GM23338 (cell line): ENCODE measurements around the gene APAF1. TPM values are rescaled to one million over a fixed set of nuclear protein-coding genes. Genes with fewer than 3 reads are reported as not detected.

ENCODE experiments used
- ATAC-seq: fragments of 200-7000 bp; cut with Tn5 transposase; 3 replicates; pipeline ENCODE4 v1.9.1; 2020
- DNase-seq: peaks from one replicate; pipeline ENCODE4 v3.0.0-alpha.2; 2015; ENCODE audit warnings: low spot score
- H2AFZ ChIP-seq: fragments of 200-600 bp; sonication (generic); 2 replicates; pipeline ENCODE4 v1.8.0; 2016; ENCODE audit warnings: antibody characterized with exemption, mild to moderate bottlenecking, moderate library complexity
- H3F3A ChIP-seq: fragments of 200-600 bp; sonication (generic); replicated peaks from 2 replicates; pipeline ENCODE4 v1.8.0; 2017; ENCODE audit warnings: antibody characterized with exemption, mixed run types, low read depth
- H3K27ac ChIP-seq: fragments of 200-600 bp; sonication (generic); 2 replicates; pipeline ENCODE4 v1.6.1; 2016; ENCODE audit warnings: low read depth
- H3K27me3 ChIP-seq: fragments of 200-600 bp; sonication (generic); 2 replicates; pipeline ENCODE4 v1.8.0; 2016; ENCODE audit warnings: mild to moderate bottlenecking, mixed run types, moderate library complexity; ENCODE audit not compliant: insufficient read depth
- H3K36me3 ChIP-seq: fragments of 200-600 bp; sonication (generic); 2 replicates; pipeline ENCODE4 v1.8.0; 2016; ENCODE audit warnings: mild to moderate bottlenecking; ENCODE audit not compliant: insufficient read depth
- H3K4me1 ChIP-seq: fragments of 200-600 bp; sonication (generic); 2 replicates; pipeline ENCODE4 v1.8.0; 2016; ENCODE audit warnings: mild to moderate bottlenecking, moderate library complexity; ENCODE audit not compliant: insufficient read depth
- H3K4me2 ChIP-seq: fragments of 200-600 bp; sonication (generic); 2 replicates; pipeline ENCODE4 v1.7.1; 2017; ENCODE audit warnings: mixed run types
- H3K4me3 ChIP-seq: fragments of 200-600 bp; sonication (generic); 2 replicates; pipeline ENCODE4 v1.6.1; 2016; ENCODE audit warnings: mixed run types
- H3K79me2 ChIP-seq: fragments of 200-600 bp; sonication (generic); replicated peaks from 2 replicates; pipeline ENCODE4 v1.8.0; 2017; ENCODE audit warnings: mild to moderate bottlenecking; ENCODE audit not compliant: insufficient read depth
- H3K9me2 ChIP-seq: fragments of 200-600 bp; sonication (generic); 2 replicates; pipeline ENCODE4 v1.8.0; 2017; ENCODE audit not compliant: insufficient read depth
- H4K20me1 ChIP-seq: fragments of 200-600 bp; sonication (generic); replicated peaks from 2 replicates; pipeline ENCODE4 v1.8.0; 2017; ENCODE audit warnings: mild to moderate bottlenecking; ENCODE audit not compliant: insufficient read depth
- H3K27ac Mint-ChIP-seq: 2 replicates; pipeline ENCODE4 v1.8.0; 2020; ENCODE audit warnings: inconsistent platforms, mild to moderate bottlenecking, moderate library complexity, mixed read lengths
- H3K27me3 Mint-ChIP-seq: 3 replicates; pipeline ENCODE4 v1.8.0; 2022; ENCODE audit warnings: low read depth, mild to moderate bottlenecking, moderate library complexity, mixed read lengths, inconsistent platforms; ENCODE audit not compliant: insufficient read depth, poor library complexity
- H3K36me3 Mint-ChIP-seq: 3 replicates; pipeline ENCODE4 v1.8.0; 2021; ENCODE audit warnings: low read depth, mild to moderate bottlenecking, inconsistent platforms, moderate library complexity, mixed read lengths
- H3K4me1 Mint-ChIP-seq: 3 replicates; pipeline ENCODE4 v1.8.0; 2020; ENCODE audit warnings: mild to moderate bottlenecking, inconsistent platforms, mixed read lengths
- H3K4me3 Mint-ChIP-seq: 3 replicates; pipeline ENCODE4 v1.8.0; 2021; ENCODE audit warnings: moderate library complexity, mild to moderate bottlenecking, inconsistent platforms, mixed read lengths
- H3K9me3 Mint-ChIP-seq: 3 replicates; pipeline ENCODE4 v1.8.0; 2020; ENCODE audit warnings: moderate library complexity, mild to moderate bottlenecking, inconsistent platforms, mixed read lengths
- CREB1 ChIP-seq: fragments of 250-450 bp; sonication (Bioruptor Pico); IDR thresholded peaks from 2 replicates; pipeline ENCODE4 v1.5.0; 2020; ENCODE audit warnings: low read depth, mild to moderate bottlenecking, moderate library complexity
- CTCF ChIP-seq, 2 experiments: fragments of 200-600 bp in 1 of 2; sonication (generic) in 1 of 2; conservative IDR thresholded peaks; 2 replicates each; pipeline versions ENCODE4 v1.5.1 to v1.6.1; 2016 to 2017; ENCODE audit warnings: antibody characterized with exemption in 2 of 2, low read depth in 2 of 2, mild to moderate bottlenecking in 2 of 2, moderate library complexity in 1 of 2
- ETS1 ChIP-seq: IDR thresholded peaks from 2 replicates; pipeline ENCODE4 v1.6.1; 2016; ENCODE audit warnings: antibody characterized with exemption
- EZH2 ChIP-seq: fragments of 200-600 bp; sonication (generic); IDR thresholded peaks from one replicate; pipeline ENCODE4 v1.8.0; 2017; ENCODE audit warnings: antibody characterized with exemption, mild to moderate bottlenecking, low read depth; ENCODE audit not compliant: unreplicated experiment
- EZH2phosphoT487 ChIP-seq: fragments of 200-600 bp; sonication (generic); IDR thresholded peaks from one replicate; pipeline ENCODE4 v1.8.1; 2018; ENCODE audit warnings: antibody characterized with exemption; ENCODE audit not compliant: unreplicated experiment
- JUNB ChIP-seq: IDR thresholded peaks from one replicate; pipeline ENCODE4 v1.6.1; 2016; ENCODE audit warnings: antibody characterized with exemption; ENCODE audit not compliant: unreplicated experiment
- NANOG ChIP-seq: IDR thresholded peaks from 2 replicates; pipeline ENCODE4 v1.6.1; 2016; ENCODE audit warnings: antibody characterized with exemption, borderline replicate concordance
- POLR2AphosphoS5 ChIP-seq: IDR thresholded peaks from 2 replicates; pipeline ENCODE4 v1.6.1; 2016; ENCODE audit warnings: antibody characterized with exemption, low read depth
- REST ChIP-seq: IDR thresholded peaks from one replicate; pipeline ENCODE4 v1.6.1; 2018; ENCODE audit warnings: antibody characterized with exemption; ENCODE audit not compliant: unreplicated experiment
- STAT1 ChIP-seq: IDR thresholded peaks from one replicate; pipeline ENCODE4 v1.6.1; 2016; ENCODE audit warnings: antibody characterized with exemption; ENCODE audit not compliant: unreplicated experiment
- ZNF114 ChIP-seq: fragments of 250-450 bp; sonication (Bioruptor Pico); IDR thresholded peaks from 2 replicates; pipeline ENCODE4 v1.5.0; 2020; ENCODE audit warnings: mild to moderate bottlenecking, moderate library complexity
- ZNF331 ChIP-seq: fragments of 250-450 bp; sonication (Bioruptor Pico); IDR thresholded peaks from 2 replicates; pipeline ENCODE4 v1.5.0; 2020; ENCODE audit warnings: low read depth, mild to moderate bottlenecking, moderate library complexity
- ZNF462 ChIP-seq: fragments of 250-450 bp; sonication (Bioruptor Pico); IDR thresholded peaks from 2 replicates; pipeline ENCODE4 v1.5.0; 2020; ENCODE audit warnings: mild to moderate bottlenecking, moderate library complexity
- polyA plus RNA-seq: library from polyadenylated mRNA; unstranded; fragments of >200 nt; fragmentation: Nextera tagmentation; extraction: Ambion mirVana; gene quantifications from 2 replicates; pipeline ENCODE4 v1.2.1, GENCODE V29; 2016
- total RNA-seq: library from RNA; depleted of rRNA; stranded (reverse); fragments of >200 nt; shearing (Covaris generic); gene quantifications from 2 replicates; pipeline ENCODE4 v1.2.3, GENCODE V29; 2014

Gene APAF1
- total and polyA plus RNA-seq, 2 experiments from 2014 or later: 12.0 to 31.2 TPM

- Mint-ChIP-seq H3K4me1 (peaks cover 10% of the 10 kb centered on the region), H3K27me3 (peaks cover 5% of the 10 kb centered on the region), H3K36me3 (no peaks in the 10 kb centered on the region), H3K27ac (no peak overlapping the region), H3K4me3 (no peak overlapping the region), H3K9me3 (no peaks in the 10 kb centered on the region)
- Histone ChIP-seq H3K27me3 (no peaks in the 10 kb centered on the region), H3K36me3 (no peaks in the 10 kb centered on the region), H3K4me3 (no peak overlapping the region), H3K27ac (no peak overlapping the region), H3K4me1 (no peaks in the 10 kb centered on the region), H3F3A (no peaks in the 10 kb centered on the region), H3K9me2 (no peaks in the 10 kb centered on the region), H2AFZ (no peak overlapping the region), H3K79me2 (no peaks in the 10 kb centered on the region), H4K20me1 (no peaks in the 10 kb centered on the region), H3K4me2 (no peak overlapping the region)
- ATAC-seq (no peak), DNase-seq (no peak)
- TF ChIP-seq JUNB: no peak
- no peak for TF ChIP-seq CREB1 (CRISPR knock-in tag)
- no peak for TF ChIP-seq ZNF114 (CRISPR knock-in tag)
- no peak for TF ChIP-seq EZH2phosphoT487
- no peak for TF ChIP-seq REST
- TF ChIP-seq CTCF (conservative IDR thresholded peaks at IDR 0.05; ENCODE audit: low read depth in 2 of 2): no peak
- TF ChIP-seq ETS1: no peak
- no peak for TF ChIP-seq STAT1
- no peak for TF ChIP-seq NANOG
- TF ChIP-seq ZNF462 (CRISPR knock-in tag): no peak
- no peak for TF ChIP-seq POLR2AphosphoS5
- TF ChIP-seq ZNF331 (CRISPR knock-in tag): no peak
- TF ChIP-seq EZH2: no peak
These were observed 109.0 kb downstream of the APAF1 start for GRCh38 chr12:98754095-98754494.
